Measurements from ENCODE around the gene MYADML2. TPM values are rescaled to one million over a fixed set of nuclear protein-coding genes. Genes with fewer than 3 reads are reported as not detected.

The MYADML2 gene
- total RNA-seq, 1 donor from 2014 or later, result 0.11 TPM

- H4K20me1 ChIP-seq (ENCODE audit: low read depth), result no peaks in the 10 kb centered on the region
- H2AFZ ChIP-seq (replicated peaks), result no peak overlapping the region
- no peaks in the 10 kb centered on the region for H3K27me3 ChIP-seq
- H3K4me3 ChIP-seq, result no peak overlapping the region
- H3F3A ChIP-seq (ENCODE audit: low read depth), result peaks cover 8% of the 10 kb centered on the region
- Mint-ChIP-seq H3K4me1 (peaks cover 11% of the 10 kb centered on the region), H3K27ac (peak overlapping the region; percentile 53), H3K4me3 (no peak overlapping the region), H3K36me3 (peaks cover 12% of the 10 kb centered on the region), H3K27me3 (ENCODE audit: insufficient read depth, low read depth) (peaks cover 13% of the 10 kb centered on the region), H3K9me3 (peaks cover 2% of the 10 kb centered on the region)
- H3K79me2 ChIP-seq (ENCODE audit: low read depth), result peaks cover 4% of the 10 kb centered on the region
- H3K9me3 ChIP-seq (ENCODE audit: low read depth), result no peaks in the 10 kb centered on the region
- H3K9ac ChIP-seq, result no peak overlapping the region
- no peak for DNase-seq (ENCODE audit: low spot score)
- TF ChIP-seq EZH2 (IDR thresholded peaks at IDR 0.05) (no peak), EZH2phosphoT487 (IDR thresholded peaks at IDR 0.05) (no peak)
- TF ChIP-seq, protein P1, sequence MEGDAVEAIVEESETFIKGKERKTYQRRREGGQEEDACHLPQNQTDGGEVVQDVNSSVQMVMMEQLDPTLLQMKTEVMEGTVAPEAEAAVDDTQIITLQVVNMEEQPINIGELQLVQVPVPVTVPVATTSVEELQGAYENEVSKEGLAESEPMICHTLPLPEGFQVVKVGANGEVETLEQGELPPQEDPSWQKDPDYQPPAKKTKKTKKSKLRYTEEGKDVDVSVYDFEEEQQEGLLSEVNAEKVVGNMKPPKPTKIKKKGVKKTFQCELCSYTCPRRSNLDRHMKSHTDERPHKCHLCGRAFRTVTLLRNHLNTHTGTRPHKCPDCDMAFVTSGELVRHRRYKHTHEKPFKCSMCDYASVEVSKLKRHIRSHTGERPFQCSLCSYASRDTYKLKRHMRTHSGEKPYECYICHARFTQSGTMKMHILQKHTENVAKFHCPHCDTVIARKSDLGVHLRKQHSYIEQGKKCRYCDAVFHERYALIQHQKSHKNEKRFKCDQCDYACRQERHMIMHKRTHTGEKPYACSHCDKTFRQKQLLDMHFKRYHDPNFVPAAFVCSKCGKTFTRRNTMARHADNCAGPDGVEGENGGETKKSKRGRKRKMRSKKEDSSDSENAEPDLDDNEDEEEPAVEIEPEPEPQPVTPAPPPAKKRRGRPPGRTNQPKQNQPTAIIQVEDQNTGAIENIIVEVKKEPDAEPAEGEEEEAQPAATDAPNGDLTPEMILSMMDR (IDR thresholded peaks at IDR 0.05), result no peak
- no peak overlapping the region for H3K4me2 ChIP-seq
- peaks cover 6% of the 10 kb centered on the region for H3K4me1 ChIP-seq
- H3K36me3 ChIP-seq, result no peaks in the 10 kb centered on the region
- no peak overlapping the region for H3K27ac ChIP-seq
Measured at GRCh38 chr17:81986606-81987005, 39.6 kb upstream of the MYADML2 start.

DNA sequence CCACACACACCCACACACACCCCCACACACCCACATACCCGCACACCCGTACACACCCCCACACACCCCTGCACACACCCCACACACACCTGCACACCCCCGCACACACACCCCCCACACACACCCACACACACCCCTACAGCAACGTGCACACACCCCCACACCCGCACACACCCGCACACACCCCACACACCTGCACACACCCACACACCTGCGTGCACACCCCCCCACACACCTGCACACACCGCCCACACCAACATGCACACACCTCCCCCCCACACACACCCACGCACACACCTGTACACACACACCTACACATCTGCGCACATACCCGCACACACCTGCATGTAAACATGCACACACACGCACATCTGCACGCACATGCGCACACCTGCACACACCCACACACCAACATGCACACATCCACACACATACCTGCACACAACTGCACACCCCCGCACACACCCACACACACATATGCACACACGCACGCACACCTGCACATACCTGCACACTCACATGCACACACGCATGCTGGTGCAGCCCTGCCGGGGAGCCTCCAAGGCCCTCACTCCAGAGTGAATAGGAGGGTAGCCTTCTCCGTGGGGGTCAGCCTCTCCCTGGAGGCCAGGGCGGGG is 37.9 kb upstream of the MYADML2 start:
- TF ChIP-seq EZH2 (IDR thresholded peaks at IDR 0.05) (no peak), EZH2phosphoT487 (IDR thresholded peaks at IDR 0.05) (no peak)
- TF ChIP-seq, protein P1 (IDR thresholded peaks at IDR 0.05), result no peak
- H4K20me1 ChIP-seq (ENCODE audit: low read depth), result no peaks in the 10 kb centered on the region
- Mint-ChIP-seq H3K36me3 (peaks cover 12% of the 10 kb centered on the region), H3K27me3 (ENCODE audit: insufficient read depth, low read depth) (peaks cover 13% of the 10 kb centered on the region), H3K9me3 (no peaks in the 10 kb centered on the region), H3K4me3 (peak overlapping the region; percentile 2), H3K27ac (peak overlapping the region; percentile 9), H3K4me1 (peaks cover 2% of the 10 kb centered on the region)
- no peaks in the 10 kb centered on the region for H3K4me1 ChIP-seq
- no peak overlapping the region for H3K9ac ChIP-seq
- no peak overlapping the region for H3K4me3 ChIP-seq
- DNase-seq (ENCODE audit: low spot score), result no peak
- H3K27ac ChIP-seq, result no peak overlapping the region
- no peaks in the 10 kb centered on the region for H3F3A ChIP-seq (ENCODE audit: low read depth)
- H3K36me3 ChIP-seq, result no peaks in the 10 kb centered on the region
- no peaks in the 10 kb centered on the region for H3K79me2 ChIP-seq (ENCODE audit: low read depth)
- no peaks in the 10 kb centered on the region for H3K9me3 ChIP-seq (ENCODE audit: low read depth)
- H2AFZ ChIP-seq (replicated peaks), result no peak overlapping the region
- H3K27me3 ChIP-seq, result no peaks in the 10 kb centered on the region
- H3K4me2 ChIP-seq, result no peak overlapping the region

- Histone ChIP-seq H3F3A (ENCODE audit: low read depth) (no peaks in the 10 kb centered on the region), H3K27ac (no peak overlapping the region), H4K20me1 (ENCODE audit: low read depth) (no peaks in the 10 kb centered on the region), H3K4me2 (no peak overlapping the region), H3K36me3 (no peaks in the 10 kb centered on the region), H2AFZ (replicated peaks) (no peak overlapping the region), H3K9me3 (ENCODE audit: low read depth) (no peaks in the 10 kb centered on the region), H3K4me3 (no peak overlapping the region), H3K79me2 (ENCODE audit: low read depth) (peaks cover 3% of the 10 kb centered on the region), H3K4me1 (no peaks in the 10 kb centered on the region), H3K27me3 (no peaks in the 10 kb centered on the region), H3K9ac (no peak overlapping the region)
- H3K36me3 Mint-ChIP-seq, result peaks cover 13% of the 10 kb centered on the region
- no peaks in the 10 kb centered on the region for H3K9me3 Mint-ChIP-seq
- TF ChIP-seq EZH2 (IDR thresholded peaks at IDR 0.05) (no peak), EZH2phosphoT487 (IDR thresholded peaks at IDR 0.05) (no peak)
- TF ChIP-seq, protein P1 (IDR thresholded peaks at IDR 0.05), result no peak
- no peak overlapping the region for H3K4me3 Mint-ChIP-seq
- peaks cover 15% of the 10 kb centered on the region for H3K27me3 Mint-ChIP-seq (ENCODE audit: insufficient read depth, low read depth)
- no peak for DNase-seq (ENCODE audit: low spot score)
- H3K27ac Mint-ChIP-seq, result peak overlapping the region; percentile 21
- peaks cover 9% of the 10 kb centered on the region for H3K4me1 Mint-ChIP-seq
Measured at GRCh38 chr17:81983639-81984373, 36.8 kb upstream of the MYADML2 start.

All from neural progenitor cell (in vitro differentiated cells).